HG02678 (cell line): ENCODE results near the gene SPSB1.
A peak's percentile ranks its signal among the peaks of the same experiment; 100 is the strongest.
"Not testable (repeated sequence)": the region's sequence is repeated elsewhere in the genome, so short reads cannot be mapped to it uniquely, and the experiment has no call there.

ENCODE experiments used
- ATAC-seq: cut with Tn5 transposase; IDR thresholded peaks from one replicate; pipeline ENCODE4 v1.9.1; 2021; ENCODE audit warnings: mild to moderate bottlenecking, moderate library complexity; ENCODE audit not compliant: unreplicated experiment

Gene SPSB1

DNA sequence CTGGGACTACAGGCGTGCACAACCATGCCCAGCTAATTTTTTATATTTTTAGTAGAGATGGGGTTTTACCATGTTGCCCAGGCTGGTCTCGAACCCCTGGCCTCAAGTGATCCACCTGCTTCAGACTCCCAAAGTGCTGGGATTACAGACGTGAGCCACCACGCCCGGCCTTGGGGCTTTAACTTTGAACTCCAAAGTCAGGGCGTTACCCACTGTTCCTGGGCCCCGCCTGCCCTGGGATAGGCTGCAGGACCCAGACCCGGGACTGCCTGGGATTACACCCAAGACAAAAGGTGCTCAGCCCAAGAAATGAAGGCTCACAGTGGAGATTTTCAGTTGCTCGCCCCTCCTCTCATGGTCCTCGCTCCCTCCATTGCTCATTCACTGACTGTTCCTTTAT is 92.7 kb downstream of the SPSB1 start:
- not testable (repeated sequence) for ATAC-seq

DNA sequence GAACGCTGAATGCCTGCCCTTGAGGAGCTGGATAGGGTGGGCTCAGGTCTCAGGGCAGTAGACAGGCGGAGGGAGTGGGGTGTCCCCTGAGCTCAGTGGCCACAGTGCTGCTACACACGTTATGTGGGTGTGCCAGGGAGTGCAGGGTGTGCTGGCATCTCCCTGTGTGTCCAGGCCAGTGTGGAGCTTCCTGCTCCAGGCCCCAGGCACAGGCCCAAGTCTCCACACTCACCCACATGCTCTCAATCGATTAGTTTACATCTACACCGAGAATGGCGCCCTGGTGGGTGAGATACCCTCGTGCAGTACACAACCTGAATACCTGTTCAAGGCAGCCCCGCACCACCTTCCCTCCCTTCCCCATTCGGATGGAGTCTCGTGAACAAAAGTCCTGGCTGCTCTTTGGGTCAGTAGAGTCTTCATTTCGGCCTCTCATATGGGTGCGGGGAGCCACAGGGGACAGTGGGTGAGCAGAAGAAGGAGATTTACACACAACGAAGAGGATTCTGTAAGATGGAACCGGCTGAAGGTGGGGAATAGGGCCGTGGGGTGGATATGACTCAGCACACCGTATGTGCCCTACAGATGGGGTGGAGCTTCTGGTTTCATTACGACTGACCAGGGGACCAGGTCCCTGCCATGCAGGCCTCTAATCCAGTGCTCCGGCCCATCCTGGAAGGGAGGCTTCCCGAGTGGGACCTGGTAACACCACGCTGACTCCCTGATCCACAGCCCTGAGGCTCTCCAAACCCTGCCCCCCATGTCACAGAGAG is 93.3 kb downstream of the SPSB1 start:
- ATAC-seq, result no peak

DNA sequence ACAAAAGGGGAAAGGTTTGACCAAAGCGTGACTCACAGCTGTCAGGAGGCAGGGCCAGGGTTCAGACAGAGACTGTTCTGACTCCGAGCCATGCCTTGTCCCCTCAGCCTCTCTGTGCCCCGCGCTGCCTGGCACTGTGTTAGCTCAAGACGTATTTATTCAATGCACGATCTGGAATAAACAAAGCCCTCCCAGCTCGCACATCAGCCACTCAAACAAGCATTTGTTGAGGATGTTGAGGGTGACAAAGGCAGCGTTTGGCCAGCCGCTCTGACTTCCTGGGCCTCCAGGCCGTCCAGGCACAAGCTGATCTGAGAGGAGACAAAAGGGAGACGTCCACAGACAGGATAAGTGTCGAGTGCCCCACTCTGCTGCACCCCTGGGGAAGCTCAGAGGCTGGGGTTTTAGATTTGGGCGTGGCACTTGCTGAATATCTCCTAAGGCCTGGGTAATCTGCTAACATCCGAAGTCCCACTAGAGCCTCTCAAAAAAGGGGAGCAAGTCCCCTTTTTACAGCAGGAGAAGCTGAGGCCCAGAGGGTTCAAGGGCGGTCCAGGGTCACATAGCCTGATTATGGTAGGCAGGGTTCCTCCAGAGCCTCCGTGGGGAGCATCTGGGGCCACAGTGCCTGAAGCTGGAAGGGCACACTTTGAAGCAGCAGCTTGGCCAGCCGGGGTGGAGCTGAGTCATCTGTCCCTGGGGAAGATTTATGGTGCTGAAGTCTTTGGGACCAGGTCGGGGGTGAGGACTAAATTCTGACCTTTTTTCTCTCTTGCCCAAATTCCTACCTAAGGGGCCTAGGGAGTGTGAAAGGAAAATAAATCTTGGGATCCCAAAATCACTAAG is 95.9 kb downstream of the SPSB1 start:
- ATAC-seq, result no peak

DNA sequence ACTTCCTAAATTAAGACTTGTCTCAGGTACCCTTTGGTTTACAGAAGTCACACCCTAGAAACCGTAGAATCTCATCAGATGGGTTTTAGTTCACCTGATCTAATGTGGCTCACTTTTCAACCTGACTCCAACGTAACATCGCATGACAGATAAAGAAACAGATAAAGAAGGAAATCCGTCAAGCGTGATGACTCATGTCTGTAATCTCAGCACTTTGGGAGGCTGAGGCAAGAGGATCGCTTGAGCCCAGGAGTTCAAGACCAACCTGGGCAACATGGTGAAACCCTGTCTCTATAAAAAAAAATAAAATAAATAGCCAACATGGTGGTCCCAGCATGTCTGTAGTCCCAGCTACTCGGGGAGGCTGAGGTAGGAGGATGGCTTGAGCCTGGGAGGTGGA is 97.3 kb downstream of the SPSB1 start:
- ATAC-seq, result no peak

DNA sequence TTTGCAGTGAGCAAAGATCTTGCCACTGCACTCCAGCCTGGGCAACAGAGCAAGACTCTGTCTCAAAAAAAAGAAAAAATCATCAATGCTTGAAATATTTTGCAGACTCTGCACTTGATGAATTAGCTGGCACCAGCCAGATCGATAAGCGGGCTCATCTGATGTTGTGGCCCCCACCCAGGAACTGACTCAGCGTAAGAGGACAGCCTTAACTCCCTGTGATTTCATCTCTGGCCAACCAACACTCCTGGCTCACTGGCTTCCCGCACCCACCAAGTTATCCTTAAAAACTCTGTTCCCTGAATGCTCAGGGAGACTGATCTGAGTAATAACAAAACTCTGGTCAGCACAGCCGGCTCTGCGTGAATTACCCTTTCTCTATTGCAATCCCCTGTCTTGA is 98.9 kb downstream of the SPSB1 start:
- no peak for ATAC-seq

DNA sequence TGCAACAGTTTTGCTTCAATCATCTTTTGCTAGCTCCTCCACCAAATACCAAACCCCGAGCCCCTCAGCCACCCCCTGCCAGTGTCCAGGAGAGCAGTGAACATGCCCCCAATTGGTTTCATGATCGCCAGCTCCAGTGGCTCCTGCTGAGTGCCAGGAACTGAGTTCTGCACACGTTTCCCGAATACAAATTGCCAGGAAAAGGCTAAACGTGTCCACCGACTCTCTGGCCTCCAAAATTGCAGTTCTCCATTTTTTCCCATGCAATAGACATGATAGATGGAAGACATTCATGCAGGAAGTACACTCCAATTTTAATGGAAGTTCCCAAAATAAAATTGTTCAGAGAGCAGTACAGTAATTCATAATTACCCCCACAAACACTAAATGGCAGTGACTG is 101.3 kb downstream of the SPSB1 start:
- no peak for ATAC-seq

DNA sequence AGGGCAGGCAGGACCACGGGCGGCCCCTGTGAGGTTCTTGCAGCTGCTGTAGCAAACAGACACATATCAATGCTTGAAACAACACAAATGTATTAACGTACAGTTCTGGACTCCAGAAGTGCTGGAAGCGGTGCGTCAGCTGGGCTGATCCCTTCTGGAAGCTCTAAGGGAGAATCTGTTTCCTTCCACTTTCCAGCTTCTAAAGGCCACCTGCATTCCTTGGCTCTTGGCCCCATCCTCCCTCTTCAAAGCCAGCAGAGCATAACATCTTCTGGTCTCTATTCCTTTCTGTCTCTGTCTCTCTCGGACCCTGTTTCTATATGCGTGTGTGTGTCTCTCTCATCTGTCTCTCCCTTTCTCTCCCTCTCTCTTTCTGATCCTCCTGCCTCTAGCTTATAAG is 102.3 kb downstream of the SPSB1 start:
- ATAC-seq, result no peak

DNA sequence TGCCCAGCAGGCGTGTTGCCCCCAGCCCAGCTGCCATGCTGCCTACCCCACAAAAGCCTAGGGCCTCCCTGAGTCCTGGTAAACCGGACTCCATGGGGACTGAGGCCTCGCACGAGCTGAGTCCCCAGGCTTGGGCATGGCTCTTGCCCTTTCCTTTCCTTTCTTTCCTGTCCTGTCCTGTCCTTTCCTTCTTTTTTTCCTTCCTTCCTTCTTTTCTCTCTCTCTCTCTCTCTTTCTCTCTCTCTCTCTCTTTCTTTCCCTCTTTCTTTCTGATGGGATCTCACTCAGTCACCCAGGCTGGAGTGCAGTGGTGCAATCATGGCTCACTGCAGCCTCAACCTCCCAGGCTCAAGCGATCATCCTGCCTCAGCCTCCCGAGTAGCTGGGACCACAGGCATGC is 104.4 kb downstream of the SPSB1 start:
- no peak for ATAC-seq

DNA sequence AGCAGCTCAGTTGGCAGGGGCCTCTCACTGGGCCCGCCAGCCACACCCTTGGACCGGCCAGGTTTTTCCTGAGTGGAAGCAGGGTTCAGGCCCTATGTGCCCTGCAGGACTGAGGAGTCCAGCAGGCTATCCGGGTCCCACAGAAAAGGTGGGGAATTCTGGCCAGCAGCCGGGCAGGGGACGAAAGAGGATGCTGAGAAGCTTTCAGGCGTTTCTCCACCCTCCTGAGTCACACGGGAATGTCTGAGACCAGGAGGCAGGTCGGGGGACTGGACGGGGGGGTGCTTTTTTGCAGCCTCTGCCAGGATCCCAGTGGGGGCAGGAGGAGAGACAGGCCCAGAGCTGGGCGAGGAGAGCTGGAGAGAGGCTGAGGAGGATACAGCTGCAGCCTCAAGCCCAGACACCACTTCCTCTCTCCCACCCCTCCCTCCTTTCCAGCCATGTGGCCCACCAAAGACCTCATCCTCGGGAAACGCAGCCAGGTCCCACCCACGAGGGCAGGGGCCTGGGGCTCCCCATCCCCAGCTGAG is 105.4 kb downstream of the SPSB1 start:
- ATAC-seq, result no peak

DNA sequence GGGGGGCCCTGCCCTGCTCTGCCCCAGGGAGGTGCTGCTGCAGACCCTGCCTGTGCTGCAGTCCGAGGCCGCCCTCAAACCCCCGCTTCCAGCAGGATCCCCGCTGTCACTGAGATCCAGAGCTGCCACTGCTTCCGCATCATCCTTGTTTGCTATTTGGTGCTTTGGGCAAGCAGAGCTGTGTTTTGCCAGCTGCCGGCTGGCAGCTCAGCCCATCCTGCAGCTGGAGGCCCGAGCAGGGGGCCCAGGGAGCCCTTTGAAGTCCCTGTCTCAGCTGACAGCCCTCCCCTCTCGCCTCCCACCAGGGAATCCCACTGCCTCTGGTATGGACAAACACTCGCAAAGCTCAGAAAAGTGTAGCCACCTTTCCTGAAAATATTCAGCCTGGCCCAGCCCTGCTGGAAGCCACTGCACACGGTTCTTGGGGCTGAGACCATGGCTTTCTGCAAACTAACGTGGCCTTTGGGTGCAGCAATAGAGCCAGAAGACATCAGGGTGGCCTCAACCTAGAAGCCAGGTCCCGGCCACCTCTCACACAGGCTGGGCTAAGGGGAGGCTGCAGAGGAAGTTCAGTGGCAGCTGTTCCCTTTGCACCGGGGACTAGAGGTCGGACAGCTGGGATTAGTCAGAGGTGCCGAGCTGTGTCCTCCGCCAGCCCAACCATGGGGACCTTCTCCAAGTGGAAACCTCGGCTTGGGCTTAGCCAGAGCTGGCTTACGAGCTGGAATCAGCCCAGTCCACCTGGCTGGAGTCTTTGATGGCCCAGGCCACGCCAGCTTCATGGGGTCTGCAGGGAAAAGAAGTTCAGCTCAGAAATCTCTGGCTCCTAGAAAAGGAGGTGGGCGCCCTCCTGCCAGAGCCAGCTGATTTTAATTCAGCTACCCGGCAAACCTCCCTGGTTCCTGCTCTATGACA is 107.1 kb downstream of the SPSB1 start:
- no peak for ATAC-seq

DNA sequence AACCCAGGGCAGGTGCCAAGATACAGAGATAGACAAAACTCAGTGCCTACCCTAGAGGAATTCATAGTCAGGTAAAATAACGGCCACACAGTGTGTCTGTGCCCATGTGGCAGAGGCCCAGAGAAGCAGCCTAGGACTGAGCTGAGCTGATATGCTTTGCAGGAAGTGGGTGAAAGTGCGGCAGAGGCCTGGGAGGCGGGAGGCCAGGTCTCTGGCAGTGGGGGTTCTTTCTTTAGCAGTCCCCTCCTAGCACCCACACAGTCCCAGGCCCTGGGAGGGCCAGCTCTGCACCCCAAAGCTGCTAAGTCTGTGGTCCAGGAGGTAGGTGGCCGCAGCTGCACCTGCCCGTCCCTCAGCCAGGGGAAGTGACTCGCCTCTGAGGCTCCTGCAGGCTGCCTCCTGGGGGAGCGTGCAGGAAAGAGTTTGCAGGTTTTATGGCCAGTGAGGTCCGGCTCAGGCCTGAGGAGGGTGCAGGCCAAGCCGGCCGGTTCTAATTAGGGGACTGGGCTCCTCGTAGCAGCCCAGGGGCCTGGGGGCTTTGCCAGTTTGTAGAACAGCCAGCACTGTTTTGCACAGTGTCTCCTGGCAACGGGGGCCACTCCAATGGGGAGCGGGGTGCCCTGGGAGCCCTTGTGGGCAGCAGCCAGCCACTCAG is 107.9 kb downstream of the SPSB1 start:
- ATAC-seq, result no peak

DNA sequence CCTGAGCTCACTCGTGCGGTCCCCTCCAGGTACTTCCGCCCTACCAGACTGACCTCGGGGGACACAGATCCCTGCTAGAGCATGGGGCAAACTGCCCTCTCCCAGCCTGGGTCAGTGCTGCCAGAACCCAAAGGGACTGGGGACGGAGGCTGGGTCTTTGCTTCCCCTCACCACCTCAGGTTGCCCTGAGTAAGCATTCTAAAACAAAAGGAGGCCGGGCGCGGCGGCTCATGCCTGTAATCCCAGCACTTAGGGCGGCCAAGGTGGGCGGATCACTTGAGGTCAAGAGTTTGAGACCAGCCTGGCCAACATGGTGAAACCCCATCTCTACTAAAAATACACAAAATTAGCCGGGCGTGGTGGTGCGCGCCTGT is 108.4 kb downstream of the SPSB1 start:
- ATAC-seq, result no peak

DNA sequence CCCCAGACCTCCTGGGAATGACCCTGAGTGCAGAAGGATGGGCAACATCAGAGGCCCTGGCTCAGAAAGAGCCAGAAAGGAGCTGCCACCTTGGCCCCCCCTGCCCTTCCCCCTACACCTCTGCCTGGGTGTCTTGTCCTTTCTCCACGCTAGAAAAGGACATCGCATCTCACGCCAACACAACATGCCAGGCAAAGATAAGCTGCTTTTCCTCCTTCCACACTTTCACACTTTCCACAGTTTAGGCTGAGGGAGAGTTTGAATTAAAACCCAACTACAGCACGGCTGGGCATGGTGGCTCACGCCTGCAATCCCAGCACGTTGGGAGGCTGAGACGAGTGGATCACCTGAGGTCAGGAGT is 109.5 kb downstream of the SPSB1 start:
- no peak for ATAC-seq

DNA sequence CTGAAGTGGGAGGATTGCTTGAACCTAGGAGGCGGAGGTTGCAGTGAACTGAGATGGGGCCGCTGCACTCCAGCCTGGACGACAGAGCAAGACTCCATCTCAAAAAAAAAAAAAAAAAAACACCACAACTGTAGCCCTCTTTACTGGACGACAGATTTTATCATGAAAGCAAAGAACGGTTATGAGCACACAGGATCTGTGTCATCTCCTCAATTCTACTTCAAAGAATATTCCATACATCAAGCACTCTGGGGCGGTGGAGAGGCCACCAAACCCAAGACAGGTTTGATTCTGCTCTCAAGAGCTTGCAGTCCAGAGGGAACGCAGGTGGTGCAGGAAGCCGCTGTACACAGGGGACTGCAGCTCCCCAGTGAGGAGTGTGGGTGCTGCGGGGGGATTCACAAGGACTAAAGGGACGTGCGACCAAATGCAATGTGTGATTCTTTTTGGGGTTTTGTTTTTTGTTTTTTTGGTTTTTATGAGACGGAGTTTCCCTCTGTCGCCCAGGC is 110.1 kb downstream of the SPSB1 start:
- ATAC-seq, result no peak

DNA sequence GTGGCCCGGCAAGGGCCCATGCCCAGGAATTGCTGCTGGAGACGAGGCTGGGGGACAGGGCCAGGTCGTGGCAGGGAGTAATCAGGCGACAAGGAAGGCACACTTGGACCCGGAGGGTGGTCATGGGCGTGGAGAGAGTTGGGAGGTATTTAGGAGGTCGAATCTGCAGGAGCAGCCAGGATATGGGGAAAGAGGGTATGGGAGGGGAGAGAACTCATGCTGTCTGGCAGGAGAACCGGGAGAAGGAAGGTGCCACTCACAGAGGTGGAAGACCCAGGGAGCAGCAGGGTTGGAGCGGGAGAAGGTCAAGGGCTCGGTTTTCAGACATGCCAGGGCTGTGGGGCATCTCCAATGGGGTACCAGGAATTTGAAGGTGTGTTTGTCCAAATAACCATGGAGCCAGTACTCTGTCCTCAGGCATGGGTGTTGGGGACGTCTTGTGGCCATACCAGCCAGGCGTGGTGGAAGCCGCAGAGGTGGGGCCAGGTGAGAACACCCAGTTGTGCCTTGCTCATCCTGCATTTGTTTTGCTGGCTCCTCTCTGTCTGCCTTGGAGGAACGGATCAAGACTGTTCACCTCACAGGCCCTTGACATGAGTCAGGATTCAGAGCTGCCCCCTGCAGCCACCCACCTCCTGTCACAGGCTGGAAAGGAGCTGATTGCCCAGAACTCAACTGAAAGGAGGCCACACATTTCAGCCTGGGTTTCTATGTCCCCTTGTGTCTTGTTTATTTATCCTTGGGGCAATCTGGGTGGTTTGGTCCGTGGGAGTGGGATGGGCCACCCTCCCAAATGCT is 111.6 kb downstream of the SPSB1 start:
- ATAC-seq, result no peak

DNA sequence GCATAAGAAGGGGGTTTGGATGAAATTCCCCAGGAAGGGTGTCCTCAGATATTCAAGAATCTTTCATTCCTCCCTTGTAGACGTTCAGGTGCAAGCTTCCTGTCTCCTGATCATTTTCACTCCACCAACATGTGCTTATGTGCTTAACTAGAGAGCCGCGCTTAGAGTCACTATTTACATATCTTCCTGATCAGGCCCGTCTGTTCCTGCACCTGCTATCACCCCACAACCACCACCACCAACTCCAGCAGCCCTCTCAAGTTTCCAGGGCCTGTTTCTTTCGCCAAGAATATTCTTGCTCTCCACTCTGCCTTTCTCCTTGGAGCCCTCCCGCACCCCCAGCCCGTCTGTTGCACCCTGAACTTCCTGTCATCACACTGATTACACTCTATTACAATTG is 113.4 kb downstream of the SPSB1 start:
- no peak for ATAC-seq

DNA sequence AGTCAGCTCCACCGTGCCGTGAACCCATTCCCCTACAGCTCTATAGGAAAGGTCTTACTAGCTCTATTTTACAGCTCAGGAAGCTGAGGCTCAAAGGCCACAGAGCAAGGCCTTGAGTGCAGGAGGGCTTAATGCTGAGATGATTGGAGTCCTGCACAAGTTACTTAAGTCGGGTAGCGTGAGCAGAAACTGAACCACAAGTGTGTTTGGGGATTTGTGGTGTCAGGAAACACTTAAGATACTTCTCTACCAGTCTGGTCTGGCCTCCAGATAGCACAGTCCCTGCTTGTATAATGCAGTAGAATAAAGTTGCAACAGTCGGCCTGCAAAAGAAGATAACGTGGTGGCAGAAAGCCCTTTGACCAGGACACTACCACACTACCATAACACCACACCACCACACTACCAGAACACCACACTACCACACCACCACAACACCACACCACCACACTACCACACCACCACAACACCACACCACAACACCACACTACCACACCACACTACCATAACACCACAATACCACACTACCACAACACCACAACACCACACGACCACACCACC is 118.1 kb downstream of the SPSB1 start:
- no peak for ATAC-seq

DNA sequence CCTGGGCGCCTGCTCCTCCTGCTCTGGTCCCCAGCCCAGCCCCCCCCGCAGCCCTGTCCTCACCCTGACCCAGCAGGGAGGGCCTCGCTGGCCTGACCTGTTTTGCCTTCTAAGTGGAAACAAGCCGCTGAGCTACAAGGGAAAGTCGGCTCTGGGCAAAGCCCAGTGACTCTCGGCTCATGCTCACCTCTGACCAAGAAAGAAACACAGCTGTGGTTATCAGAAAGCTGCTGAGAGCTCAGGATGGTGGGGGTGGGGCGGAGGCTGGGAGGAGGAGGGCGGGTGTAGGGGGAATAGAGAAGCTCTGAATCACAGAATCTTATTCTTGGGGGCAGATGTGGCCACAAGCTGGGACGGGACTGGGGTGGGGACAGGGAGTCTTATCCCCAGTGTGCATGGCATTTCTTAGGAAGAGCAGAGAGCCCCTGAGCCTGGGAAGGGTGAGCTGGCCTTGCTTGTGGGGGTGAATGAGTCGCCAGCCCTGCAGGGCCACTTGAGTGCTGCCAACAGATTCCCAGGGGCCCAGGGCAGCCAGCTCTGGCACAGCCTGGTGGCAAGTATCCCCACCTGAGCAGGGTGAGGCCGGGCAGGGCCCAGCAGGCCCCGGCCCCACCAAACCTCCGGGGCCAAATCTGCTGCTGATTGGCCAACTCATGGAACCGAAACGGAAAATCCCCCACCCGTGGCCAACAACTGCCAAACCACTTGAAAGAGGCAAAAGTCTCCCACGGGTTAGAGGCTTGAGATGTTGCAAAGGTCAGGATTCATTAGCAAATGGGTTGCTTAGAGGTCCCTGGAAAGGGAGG is 120.6 kb downstream of the SPSB1 start:
- peak; percentile 75 for ATAC-seq

DNA sequence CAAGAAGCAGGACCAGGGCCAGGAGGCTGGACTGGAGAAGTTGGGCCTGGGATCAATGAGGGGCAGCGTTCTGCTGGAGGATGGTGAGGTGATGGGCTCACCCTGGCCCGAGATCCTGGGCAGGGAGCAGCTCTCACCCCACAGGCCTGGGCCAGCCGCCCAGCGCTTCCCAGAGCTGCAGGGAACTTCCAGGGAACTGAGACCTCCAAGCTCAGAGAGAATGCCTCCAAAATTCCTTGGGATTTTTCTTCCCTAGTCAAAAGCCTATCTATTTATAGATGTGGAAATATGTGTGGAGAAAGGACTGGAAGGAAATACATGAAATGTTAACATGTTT is 121.2 kb downstream of the SPSB1 start:
- no peak for ATAC-seq
